Measurements from ENCODE around the gene SLC9A9. TPM values are rescaled to one million over a fixed set of nuclear protein-coding genes. Genes with fewer than 3 reads are reported as not detected.

SLC9A9 gene
- total and polyA plus RNA-seq, 4 donors, result 3.3 to 15.0 (median 6.1) TPM

DNA sequence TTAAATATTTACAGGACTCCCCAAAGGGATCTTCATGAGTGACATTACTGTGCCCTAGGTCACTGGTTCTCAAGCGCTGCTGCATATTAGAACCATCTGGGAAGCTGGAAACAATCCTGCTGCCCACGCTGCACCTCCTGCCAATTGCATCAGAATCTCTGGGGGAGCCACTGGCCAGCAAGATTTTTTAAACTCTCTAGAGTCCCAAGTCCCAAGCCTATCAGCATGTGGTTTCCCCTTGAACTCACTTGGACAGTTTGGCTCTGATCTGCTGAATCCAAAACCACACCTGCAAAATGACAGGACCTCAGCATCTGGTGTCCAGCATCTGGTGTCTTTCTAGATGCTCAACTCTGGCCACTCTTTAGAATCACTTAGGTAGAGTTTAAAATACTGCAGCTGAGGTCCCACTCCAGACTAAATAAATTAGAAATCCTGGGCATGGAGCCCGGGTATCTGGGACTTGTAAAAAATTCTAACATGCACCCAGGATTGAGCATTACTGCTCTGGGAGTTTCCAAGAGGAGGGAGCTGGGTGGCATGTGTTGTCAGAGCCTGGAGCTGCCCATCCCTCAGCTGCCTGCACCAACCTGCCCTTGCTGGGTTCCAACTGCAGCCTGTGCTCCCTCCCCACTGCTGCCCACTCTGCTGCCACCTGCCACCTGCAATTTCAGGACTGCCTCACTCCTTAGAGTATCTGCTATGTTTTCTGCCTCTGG lies 311.3 kb downstream of the SLC9A9 start:
- no peak overlapping the region for H3K27ac ChIP-seq (ENCODE audit: low read depth in 1 of 2, low read length in 2 of 2)

GRCh38 chr3:143535994-143536784 lies 312.1 kb downstream of the SLC9A9 start:
- DNase-seq (ENCODE audit: low spot score), result no peak
- H3K4me1 ChIP-seq (ENCODE audit: control insufficient read depth in 4 of 4, insufficient read depth in 4 of 4, low read length in 3 of 4), result no peaks in the 10 kb centered on the region
- no peaks in the 10 kb centered on the region for H3K9me3 ChIP-seq (ENCODE audit: control insufficient read depth in 4 of 4, low read length in 3 of 4)
- H3K27ac ChIP-seq (ENCODE audit: low read depth in 1 of 2, low read length in 2 of 2), result no peak overlapping the region
- H3K9ac ChIP-seq (ENCODE audit: low read depth in 1 of 2, low read length in 2 of 2), result no peak overlapping the region
- H3K4me3 ChIP-seq (ENCODE audit: low read depth in 1 of 3, low read length in 3 of 3), result no peak overlapping the region
- 90% methylated on average over 3 of the region's 3 CpGs for WGBS
- no peaks in the 10 kb centered on the region for H3K36me3 ChIP-seq (ENCODE audit: control insufficient read depth in 4 of 4, insufficient read depth in 3 of 4, low read depth in 1 of 4, low read length in 3 of 4)
- H3K27me3 ChIP-seq (ENCODE audit: control insufficient read depth in 4 of 4, insufficient read depth in 4 of 4, low read length in 3 of 4), result no peaks in the 10 kb centered on the region
- TF ChIP-seq, protein P1, sequence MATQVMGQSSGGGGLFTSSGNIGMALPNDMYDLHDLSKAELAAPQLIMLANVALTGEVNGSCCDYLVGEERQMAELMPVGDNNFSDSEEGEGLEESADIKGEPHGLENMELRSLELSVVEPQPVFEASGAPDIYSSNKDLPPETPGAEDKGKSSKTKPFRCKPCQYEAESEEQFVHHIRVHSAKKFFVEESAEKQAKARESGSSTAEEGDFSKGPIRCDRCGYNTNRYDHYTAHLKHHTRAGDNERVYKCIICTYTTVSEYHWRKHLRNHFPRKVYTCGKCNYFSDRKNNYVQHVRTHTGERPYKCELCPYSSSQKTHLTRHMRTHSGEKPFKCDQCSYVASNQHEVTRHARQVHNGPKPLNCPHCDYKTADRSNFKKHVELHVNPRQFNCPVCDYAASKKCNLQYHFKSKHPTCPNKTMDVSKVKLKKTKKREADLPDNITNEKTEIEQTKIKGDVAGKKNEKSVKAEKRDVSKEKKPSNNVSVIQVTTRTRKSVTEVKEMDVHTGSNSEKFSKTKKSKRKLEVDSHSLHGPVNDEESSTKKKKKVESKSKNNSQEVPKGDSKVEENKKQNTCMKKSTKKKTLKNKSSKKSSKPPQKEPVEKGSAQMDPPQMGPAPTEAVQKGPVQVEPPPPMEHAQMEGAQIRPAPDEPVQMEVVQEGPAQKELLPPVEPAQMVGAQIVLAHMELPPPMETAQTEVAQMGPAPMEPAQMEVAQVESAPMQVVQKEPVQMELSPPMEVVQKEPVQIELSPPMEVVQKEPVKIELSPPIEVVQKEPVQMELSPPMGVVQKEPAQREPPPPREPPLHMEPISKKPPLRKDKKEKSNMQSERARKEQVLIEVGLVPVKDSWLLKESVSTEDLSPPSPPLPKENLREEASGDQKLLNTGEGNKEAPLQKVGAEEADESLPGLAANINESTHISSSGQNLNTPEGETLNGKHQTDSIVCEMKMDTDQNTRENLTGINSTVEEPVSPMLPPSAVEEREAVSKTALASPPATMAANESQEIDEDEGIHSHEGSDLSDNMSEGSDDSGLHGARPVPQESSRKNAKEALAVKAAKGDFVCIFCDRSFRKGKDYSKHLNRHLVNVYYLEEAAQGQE (IDR thresholded peaks at IDR 0.05), result no peak
- TF ChIP-seq SP1 (IDR thresholded peaks at IDR 0.05) (no peak), HNF4A (conservative IDR thresholded peaks at IDR 0.05) (no peak), RAD21 (IDR thresholded peaks at IDR 0.05) (no peak), MAX (IDR thresholded peaks at IDR 0.05) (no peak), NR2F2 (IDR thresholded peaks at IDR 0.05) (no peak), CTCF (IDR thresholded peaks at IDR 0.05; ENCODE audit: low read depth, low read length, missing input control) (no peak), EGR1 (IDR thresholded peaks at IDR 0.05; ENCODE audit: low read depth in 2 of 2) (no peak), TAF1 (conservative IDR thresholded peaks at IDR 0.05) (no peak), JUND (IDR thresholded peaks at IDR 0.05) (no peak)
- TF ChIP-seq, protein P2, sequence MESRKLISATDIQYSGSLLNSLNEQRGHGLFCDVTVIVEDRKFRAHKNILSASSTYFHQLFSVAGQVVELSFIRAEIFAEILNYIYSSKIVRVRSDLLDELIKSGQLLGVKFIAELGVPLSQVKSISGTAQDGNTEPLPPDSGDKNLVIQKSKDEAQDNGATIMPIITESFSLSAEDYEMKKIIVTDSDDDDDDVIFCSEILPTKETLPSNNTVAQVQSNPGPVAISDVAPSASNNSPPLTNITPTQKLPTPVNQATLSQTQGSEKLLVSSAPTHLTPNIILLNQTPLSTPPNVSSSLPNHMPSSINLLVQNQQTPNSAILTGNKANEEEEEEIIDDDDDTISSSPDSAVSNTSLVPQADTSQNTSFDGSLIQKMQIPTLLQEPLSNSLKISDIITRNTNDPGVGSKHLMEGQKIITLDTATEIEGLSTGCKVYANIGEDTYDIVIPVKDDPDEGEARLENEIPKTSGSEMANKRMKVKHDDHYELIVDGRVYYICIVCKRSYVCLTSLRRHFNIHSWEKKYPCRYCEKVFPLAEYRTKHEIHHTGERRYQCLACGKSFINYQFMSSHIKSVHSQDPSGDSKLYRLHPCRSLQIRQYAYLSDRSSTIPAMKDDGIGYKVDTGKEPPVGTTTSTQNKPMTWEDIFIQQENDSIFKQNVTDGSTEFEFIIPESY (IDR thresholded peaks at IDR 0.05), result no peak

More for the DNA sequence above, 311.3 kb downstream of the SLC9A9 start:
- H3K9ac ChIP-seq (ENCODE audit: low read depth in 1 of 2, low read length in 2 of 2), result no peak overlapping the region
- TF ChIP-seq, protein P2 (IDR thresholded peaks at IDR 0.05), result no peak
- TF ChIP-seq CTCF (IDR thresholded peaks at IDR 0.05; ENCODE audit: low read depth, low read length, missing input control), result no peak
- TF ChIP-seq TAF1 (conservative IDR thresholded peaks at IDR 0.05), result no peak
- TF ChIP-seq RAD21 (IDR thresholded peaks at IDR 0.05), result no peak
- H3K4me3 ChIP-seq (ENCODE audit: low read depth in 1 of 3, low read length in 3 of 3), result no peak overlapping the region
- H3K27me3 ChIP-seq (ENCODE audit: control insufficient read depth in 4 of 4, insufficient read depth in 4 of 4, low read length in 3 of 4), result no peaks in the 10 kb centered on the region
- no peaks in the 10 kb centered on the region for H3K36me3 ChIP-seq (ENCODE audit: control insufficient read depth in 4 of 4, insufficient read depth in 3 of 4, low read depth in 1 of 4, low read length in 3 of 4)
- no peaks in the 10 kb centered on the region for H3K9me3 ChIP-seq (ENCODE audit: control insufficient read depth in 4 of 4, low read length in 3 of 4)
- no peak for DNase-seq (ENCODE audit: low spot score)
- WGBS, result 78% methylated on average over 3 of the region's 3 CpGs
- H3K4me1 ChIP-seq (ENCODE audit: control insufficient read depth in 4 of 4, insufficient read depth in 4 of 4, low read length in 3 of 4), result no peaks in the 10 kb centered on the region
